WTC11 (cell line): ENCODE measurements around the gene DDC.

Experiments
- CTCF ChIP-seq: fragments of 200-600 bp; IDR thresholded peaks from 2 replicates; pipeline ENCODE4 v1.8.0; 2022; ENCODE audit warnings: antibody characterized with exemption
- E2F1 ChIP-seq: sonication (generic); formaldehyde crosslinking; IDR thresholded peaks from 2 replicates; pipeline ENCODE4 v1.8.0; 2022; ENCODE audit warnings: mild to moderate bottlenecking, missing genetic modification reagents
- MAX ChIP-seq: sonication (generic); formaldehyde crosslinking; IDR thresholded peaks from 2 replicates; pipeline ENCODE4 v1.8.0; 2022; ENCODE audit warnings: mild to moderate bottlenecking, missing genetic modification reagents
- MLX ChIP-seq: sonication (generic); formaldehyde crosslinking; IDR thresholded peaks from 2 replicates; pipeline ENCODE4 v1.8.1; 2023; ENCODE audit warnings: mild to moderate bottlenecking, missing genetic modification reagents, moderate library complexity
- NFYB ChIP-seq: sonication (generic); formaldehyde crosslinking; conservative IDR thresholded peaks from 2 replicates; pipeline ENCODE4 v1.8.0; 2022; ENCODE audit warnings: low read depth, missing genetic modification reagents
- SP1 ChIP-seq: sonication (generic); formaldehyde crosslinking; conservative IDR thresholded peaks from 2 replicates; pipeline ENCODE4 v1.8.1; 2022; ENCODE audit warnings: missing genetic modification reagents
- USF2 ChIP-seq: sonication (generic); formaldehyde crosslinking; IDR thresholded peaks from 2 replicates; pipeline ENCODE4 v1.8.1; 2023; ENCODE audit warnings: mild to moderate bottlenecking, missing genetic modification reagents, moderate library complexity
- ZBTB21 ChIP-seq: sonication (generic); formaldehyde crosslinking; IDR thresholded peaks from 2 replicates; pipeline ENCODE4 v1.8.1; 2023; ENCODE audit warnings: mild to moderate bottlenecking, missing genetic modification reagents, borderline replicate concordance

GRCh38 chr7:50426280-50427045 is 138.7 kb downstream of the DDC start:
- TF ChIP-seq MAX (CRISPR knock-in tag) (no peak), NFYB (CRISPR knock-in tag) (no peak), CTCF (no peak), USF2 (CRISPR knock-in tag) (no peak), SP1 (CRISPR knock-in tag) (no peak), E2F1 (no peak), MLX (CRISPR knock-in tag) (no peak), ZBTB21 (CRISPR knock-in tag) (no peak)
